VCaP (cell line): ENCODE results near the gene GRID2.

Experiments
- H3K27ac ChIP-seq: fragments of 450-650 bp; 2 replicates; pipeline ENCODE4 v1.5.1; 2017
- TF ChIP-seq, protein P1 (sequence below): fragments of 450-650 bp; conservative IDR thresholded peaks from 2 replicates; pipeline ENCODE4 v1.5.1; 2017; ENCODE audit warnings: mild to moderate bottlenecking, moderate library complexity

GRID2 gene

DNA sequence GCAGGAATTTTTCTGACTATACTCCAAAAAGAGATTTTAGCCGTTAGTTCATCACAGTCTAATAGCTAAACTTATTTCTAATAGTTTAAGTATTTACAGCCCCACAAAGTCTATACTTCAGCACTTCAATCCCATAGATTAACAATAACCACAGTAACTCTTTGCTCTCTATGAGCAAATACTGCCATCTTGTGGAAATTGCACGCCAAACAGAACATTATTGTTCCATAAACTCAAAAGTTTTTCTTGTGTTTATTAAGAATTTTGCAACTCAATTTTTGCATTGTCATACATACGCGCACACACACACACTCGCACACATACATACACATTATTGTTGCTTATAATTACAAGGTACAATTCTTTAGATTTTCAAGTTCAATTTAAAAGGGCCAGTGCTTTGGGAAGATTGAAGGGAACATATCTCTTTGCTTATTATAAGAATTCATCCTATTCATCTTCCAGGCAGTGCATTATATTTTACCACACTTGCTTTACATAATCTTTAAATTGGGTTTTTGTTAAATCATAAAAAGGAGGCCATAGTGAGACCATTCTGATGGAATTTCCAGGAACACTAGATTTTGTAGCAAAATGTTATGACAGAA lies 1461.0 kb downstream of the GRID2 start:
- TF ChIP-seq, protein P1, sequence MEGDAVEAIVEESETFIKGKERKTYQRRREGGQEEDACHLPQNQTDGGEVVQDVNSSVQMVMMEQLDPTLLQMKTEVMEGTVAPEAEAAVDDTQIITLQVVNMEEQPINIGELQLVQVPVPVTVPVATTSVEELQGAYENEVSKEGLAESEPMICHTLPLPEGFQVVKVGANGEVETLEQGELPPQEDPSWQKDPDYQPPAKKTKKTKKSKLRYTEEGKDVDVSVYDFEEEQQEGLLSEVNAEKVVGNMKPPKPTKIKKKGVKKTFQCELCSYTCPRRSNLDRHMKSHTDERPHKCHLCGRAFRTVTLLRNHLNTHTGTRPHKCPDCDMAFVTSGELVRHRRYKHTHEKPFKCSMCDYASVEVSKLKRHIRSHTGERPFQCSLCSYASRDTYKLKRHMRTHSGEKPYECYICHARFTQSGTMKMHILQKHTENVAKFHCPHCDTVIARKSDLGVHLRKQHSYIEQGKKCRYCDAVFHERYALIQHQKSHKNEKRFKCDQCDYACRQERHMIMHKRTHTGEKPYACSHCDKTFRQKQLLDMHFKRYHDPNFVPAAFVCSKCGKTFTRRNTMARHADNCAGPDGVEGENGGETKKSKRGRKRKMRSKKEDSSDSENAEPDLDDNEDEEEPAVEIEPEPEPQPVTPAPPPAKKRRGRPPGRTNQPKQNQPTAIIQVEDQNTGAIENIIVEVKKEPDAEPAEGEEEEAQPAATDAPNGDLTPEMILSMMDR, result peak; percentile 90
- H3K27ac ChIP-seq, result no peak overlapping the region

DNA sequence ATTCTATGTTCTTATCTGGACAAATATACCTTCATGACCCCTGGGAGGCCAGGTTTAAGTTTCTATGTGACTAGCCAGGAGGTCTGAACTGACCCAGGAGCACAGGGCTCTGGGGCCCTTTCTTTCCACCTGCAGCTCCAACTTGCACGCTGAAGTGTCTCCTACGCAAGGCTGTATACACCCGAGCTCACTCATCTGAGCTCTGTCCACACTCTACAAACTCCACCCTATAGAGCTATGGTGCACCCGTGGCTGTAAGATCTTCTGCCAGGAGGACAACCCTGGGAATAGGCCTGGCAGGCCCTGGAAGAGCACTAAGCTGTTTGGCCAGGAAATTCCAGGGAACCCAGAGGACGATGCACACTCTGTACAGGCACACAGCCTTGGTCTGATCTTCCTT lies 1464.2 kb downstream of the GRID2 start:
- TF ChIP-seq, protein P1, result no peak
- no peak overlapping the region for H3K27ac ChIP-seq

DNA sequence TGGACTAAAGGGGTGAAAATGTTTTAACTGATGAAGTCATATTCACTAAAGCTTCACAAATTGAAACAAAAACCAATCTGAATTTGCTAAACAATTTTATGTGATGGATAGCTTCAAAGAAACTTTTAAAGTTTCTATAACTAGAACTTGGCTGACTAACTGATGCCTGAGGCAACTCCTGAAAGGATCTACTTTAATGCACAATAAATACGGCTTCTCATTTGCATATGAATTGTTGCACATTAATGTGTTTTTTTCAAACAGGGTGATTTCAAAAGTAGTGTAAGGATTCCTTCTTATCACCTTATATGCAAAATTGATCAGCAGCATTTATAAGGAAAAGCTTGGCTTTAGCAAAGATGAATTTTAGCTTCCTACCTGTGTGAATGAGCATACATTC lies 1466.4 kb downstream of the GRID2 start:
- H3K27ac ChIP-seq, result no peak overlapping the region
- TF ChIP-seq, protein P1, result no peak

DNA sequence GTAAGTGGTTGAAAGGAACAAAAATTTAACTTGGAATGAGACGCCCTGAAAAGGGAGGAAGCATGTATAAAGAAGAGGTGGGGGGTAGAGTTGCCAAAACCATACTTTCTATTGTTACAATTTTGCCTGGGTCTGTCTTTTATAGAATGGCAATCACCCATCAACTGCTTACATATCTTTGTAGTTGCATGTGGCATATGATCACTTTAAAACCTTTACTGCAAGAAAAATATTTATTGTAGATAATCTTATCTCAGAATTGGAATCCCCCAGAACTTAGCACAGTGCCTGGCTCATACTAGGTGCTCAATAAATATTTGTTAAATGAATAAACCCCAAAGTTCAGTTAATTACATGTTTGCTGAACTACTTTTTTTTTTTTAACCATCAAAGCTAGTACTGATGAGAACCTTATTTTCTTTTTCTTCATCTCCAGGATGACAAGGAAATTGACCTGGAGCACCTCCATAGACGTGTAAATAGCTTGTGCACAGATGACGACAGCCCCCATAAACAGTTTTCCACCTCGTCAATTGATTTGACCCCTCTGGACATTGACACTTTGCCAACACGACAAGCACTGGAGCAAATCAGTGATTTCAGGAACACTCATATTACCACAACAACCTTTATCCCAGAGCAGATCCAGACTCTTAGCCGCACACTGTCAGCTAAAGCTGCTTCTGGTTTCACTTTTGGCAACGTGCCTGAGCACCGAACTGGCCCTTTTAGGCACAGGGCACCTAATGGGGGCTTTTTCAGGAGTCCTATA lies 1468.1 kb downstream of the GRID2 start:
- TF ChIP-seq, protein P1, result no peak
- no peak overlapping the region for H3K27ac ChIP-seq

DNA sequence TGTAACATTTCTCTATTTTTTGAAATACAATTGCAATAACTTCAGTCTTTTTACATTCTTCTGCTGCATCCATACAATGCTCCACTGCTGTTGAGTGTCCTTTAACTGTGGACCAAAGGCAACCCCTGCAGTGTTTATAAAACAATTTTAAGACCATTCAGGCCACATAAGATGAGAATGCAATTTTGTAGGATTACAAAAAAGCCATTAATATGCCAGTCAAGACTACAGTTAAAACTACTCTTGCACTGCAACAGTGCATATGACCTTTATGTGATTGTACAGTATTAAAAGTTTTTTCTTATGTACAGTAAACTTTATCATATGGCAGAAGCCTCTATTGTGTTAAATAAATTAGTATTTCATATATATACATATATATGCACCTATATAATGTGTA lies 1469.1 kb downstream of the GRID2 start:
- TF ChIP-seq, protein P1, result no peak
- H3K27ac ChIP-seq, result no peak overlapping the region

DNA sequence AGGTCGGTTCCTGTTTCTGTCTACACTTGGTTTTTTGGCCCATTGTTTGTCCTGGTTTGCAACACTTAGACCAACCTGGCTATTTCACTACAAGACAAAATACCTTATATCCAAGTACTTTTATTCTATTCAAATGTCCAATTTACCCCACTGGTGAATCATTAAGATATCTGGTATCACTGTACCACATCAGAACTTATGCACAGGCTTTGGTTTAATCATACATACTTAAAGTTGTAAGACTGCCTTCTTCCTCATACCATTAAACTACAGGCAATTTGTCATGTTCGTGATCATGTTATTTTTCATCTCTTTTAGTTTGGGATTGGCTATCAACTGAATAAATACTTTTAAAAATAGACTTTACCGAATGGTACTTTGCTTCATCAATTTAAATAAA lies 1471.8 kb downstream of the GRID2 start:
- H3K27ac ChIP-seq, result no peak overlapping the region
- TF ChIP-seq, protein P1, result no peak

DNA sequence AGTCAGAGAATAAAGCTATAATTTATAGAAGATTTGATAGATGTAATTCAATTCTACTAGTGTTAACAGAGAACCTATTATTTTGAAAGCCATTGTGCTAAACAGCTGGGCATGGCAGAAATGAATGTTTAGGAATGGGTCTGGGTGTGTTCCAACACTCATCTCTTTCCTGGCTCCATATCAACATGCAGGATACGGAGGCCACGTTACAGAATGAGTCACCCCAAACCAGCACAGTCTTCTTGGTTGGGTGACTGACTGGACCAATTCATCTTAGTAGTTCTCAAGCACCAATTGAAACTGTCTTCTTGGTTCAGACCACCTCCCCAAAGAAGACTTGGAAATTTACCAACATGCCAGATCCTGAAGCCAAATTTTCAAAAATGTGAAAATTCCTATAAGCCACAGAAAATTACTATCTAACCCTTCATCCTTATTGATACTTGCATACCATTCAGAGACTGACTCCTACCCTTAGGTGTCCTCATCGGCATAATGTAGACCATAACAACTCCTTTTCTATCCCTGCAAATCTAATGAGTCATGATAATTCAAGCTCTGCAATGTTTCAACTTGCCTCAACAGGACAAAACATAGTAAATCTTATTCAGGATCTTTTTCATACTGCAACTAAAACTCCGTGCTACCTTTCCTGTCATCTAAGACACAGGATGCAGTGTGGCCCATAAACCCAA lies 1472.8 kb downstream of the GRID2 start:
- TF ChIP-seq, protein P1, result no peak
- no peak overlapping the region for H3K27ac ChIP-seq
